CD4-positive, alpha-beta T cell treated with Interleukin-1 beta for 1 hour (primary cell): Measurements from ENCODE around the gene ADAM8.
"Not testable (repeated sequence)": the region's sequence is repeated elsewhere in the genome, so short reads cannot be mapped to it uniquely, and the experiment has no call there.

Experiments used
- DNase-seq, 2 donors: peaks; one replicate each; pipeline ENCODE4 v3.0.0-alpha.2; 2020 to 2022

Gene ADAM8

GRCh38 chr10:133266056-133266795, 10.4 kb downstream of the ADAM8 start:
- DNase-seq, result no peak

GRCh38 chr10:133265052-133265451, 11.6 kb downstream of the ADAM8 start:
- not testable (repeated sequence) for DNase-seq

- DNase-seq, result peak; percentile 58 to 64
Observed at GRCh38 chr10:133264461-133264860, 12.2 kb downstream of the ADAM8 start.

GRCh38 chr10:133263674-133264073, 13.0 kb downstream of the ADAM8 start:
- DNase-seq, result no peak

- DNase-seq, result no peak
Observed at GRCh38 chr10:133262696-133263095, 14.0 kb downstream of the ADAM8 start.

- peak; percentile 90 to 91 for DNase-seq
Observed at GRCh38 chr10:133261726-133262325, 14.8 kb downstream of the ADAM8 start.

- DNase-seq, result peak; percentile 65 to 73
Observed at GRCh38 chr10:133260895-133261725, 15.6 kb downstream of the ADAM8 start.

- no peak for DNase-seq
Observed at GRCh38 chr10:133259602-133259989, 17.1 kb downstream of the ADAM8 start.

GRCh38 chr10:133258818-133259601, 17.7 kb downstream of the ADAM8 start:
- DNase-seq, result peak; percentile 79 to 85

- peak; percentile 35 to 41 for DNase-seq
Observed at GRCh38 chr10:133258066-133258817, 18.4 kb downstream of the ADAM8 start.

- DNase-seq, result peak in 1 of 2 donors; percentile 44
Observed at GRCh38 chr10:133257489-133258065, 19.1 kb downstream of the ADAM8 start.

- DNase-seq, result no peak
Observed at GRCh38 chr10:133255323-133255722, 21.3 kb downstream of the ADAM8 start.

- no peak for DNase-seq
Observed at GRCh38 chr10:133254421-133255120, 22.1 kb downstream of the ADAM8 start.

GRCh38 chr10:133253361-133253955, 23.2 kb downstream of the ADAM8 start:
- no peak for DNase-seq

- DNase-seq, result no peak
Observed at GRCh38 chr10:133252223-133252552, 24.5 kb downstream of the ADAM8 start.

- no peak for DNase-seq
Observed at GRCh38 chr10:133251388-133252222, 25.1 kb downstream of the ADAM8 start.

GRCh38 chr10:133249975-133250754, 26.5 kb downstream of the ADAM8 start:
- DNase-seq, result no peak

GRCh38 chr10:133249094-133249780, 27.4 kb downstream of the ADAM8 start:
- DNase-seq, result no peak
